SK-N-MC (cell line): ENCODE results near the gene MDM4.

Experiments used
- EZH2 ChIP-seq: fragments of 200-600 bp; sonication (generic); IDR thresholded peaks from one replicate; pipeline ENCODE4 v1.6.1; 2017; ENCODE audit warnings: antibody characterized with exemption
- FOXP2 ChIP-seq: optimal IDR thresholded peaks from 2 replicates; pipeline ENCODE3; 2011; ENCODE audit warnings: mild to moderate bottlenecking, moderate library complexity; ENCODE audit not compliant: insufficient read depth; ENCODE audit errors: extremely low read length, control extremely low read depth
- POLR2AphosphoS5 ChIP-seq: IDR thresholded peaks from 2 replicates; pipeline ENCODE4 v1.6.1; 2012; ENCODE audit warnings: mild to moderate bottlenecking, low read depth, low read length, borderline replicate concordance

- TF ChIP-seq POLR2AphosphoS5: peak; percentile 43; the same call in 1 of the 2 replicates
- no peak for TF ChIP-seq FOXP2
- TF ChIP-seq EZH2: no peak
These were observed 8.7 kb upstream of the MDM4 start for GRCh38 chr1:204507317-204508105.
